IMR-90 (cell line): ENCODE measurements around the gene CDH15. TPM values are rescaled to one million over a fixed set of nuclear protein-coding genes. Genes with fewer than 3 reads are reported as not detected.

ENCODE experiments used
- ATAC-seq: fragments of 200-7000 bp; cut with Tn5 transposase; 2 replicates; pipeline ENCODE4 v1.9.1; 2020; ENCODE audit warnings: low read depth, mild to moderate bottlenecking, moderate library complexity
- BruUV-seq: library from RNA; stranded (reverse); fragments of 400-500 nt; replicated peaks from 2 replicates; lab custom pipeline; 2021; lab: Mats Ljungman, UMichigan
- CTCF ChIA-PET: fragments of 300-600 bp; formaldehyde crosslinking; extraction: SDS; loops from one replicate; lab custom pipeline; 2021; ENCODE audit warnings: antibody characterized with exemption; lab: Yijun Ruan, JAX
- POLR2A ChIA-PET: fragments of 300-600 bp; sonication (Branson Sonifier 250); formaldehyde crosslinking; loops from one replicate; lab custom pipeline; 2022; ENCODE audit warnings: antibody characterized with exemption; ENCODE audit not compliant: unreplicated experiment; lab: Charles Lee
- DNase-seq: peaks from one replicate; pipeline ENCODE4 v3.0.0; 2013
- H2AFZ ChIP-seq: replicated peaks from 2 replicates; pipeline ENCODE3; 2013; ENCODE audit warnings: low read length, mild to moderate bottlenecking; ENCODE audit not compliant: poor library complexity
- H2AK5ac ChIP-seq: 2 replicates; pipeline ENCODE4 v1.6.1; 2013; ENCODE audit warnings: low read depth, low read length, inconsistent platforms
- H2AK9ac ChIP-seq: replicated peaks from 2 replicates; pipeline ENCODE3; 2013; ENCODE audit warnings: mild to moderate bottlenecking, low read depth, low read length, moderate library complexity; ENCODE audit not compliant: poor library complexity
- H2BK120ac ChIP-seq: 2 replicates; pipeline ENCODE4 v1.6.1; 2013; ENCODE audit warnings: low read depth, low read length, inconsistent platforms
- H2BK15ac ChIP-seq: 3 replicates; pipeline ENCODE4 v1.6.1; 2013; ENCODE audit warnings: low read depth, low read length, inconsistent platforms
- H2BK20ac ChIP-seq: 2 replicates; pipeline ENCODE4 v1.6.1; 2013; ENCODE audit warnings: low read depth, mild to moderate bottlenecking, inconsistent platforms, low read length, moderate library complexity
- H2BK5ac ChIP-seq: 2 replicates; pipeline ENCODE4 v1.6.1; 2013; ENCODE audit warnings: mild to moderate bottlenecking, low read depth, low read length, inconsistent platforms; ENCODE audit not compliant: poor library complexity, severe bottlenecking
- H3K14ac ChIP-seq: replicated peaks from 2 replicates; pipeline ENCODE4 v1.6.1; 2013; ENCODE audit warnings: low read depth, low read length, inconsistent platforms
- H3K18ac ChIP-seq: 2 replicates; pipeline ENCODE4 v1.6.1; 2013; ENCODE audit warnings: low read depth, low read length, control low read depth
- H3K23ac ChIP-seq: 2 replicates; pipeline ENCODE4 v1.6.1; 2013; ENCODE audit warnings: low read depth, low read length, inconsistent platforms
- H3K27ac ChIP-seq: 2 replicates; pipeline ENCODE4 v1.5.1; 2013; ENCODE audit warnings: mild to moderate bottlenecking, control low read depth, low read length; ENCODE audit not compliant: insufficient read depth
- H3K27me3 ChIP-seq: 2 replicates; pipeline ENCODE4 v1.6.1; 2013; ENCODE audit warnings: low read length; ENCODE audit not compliant: control insufficient read depth, insufficient read depth
- H3K36me3 ChIP-seq: 2 replicates; pipeline ENCODE4 v1.6.1; 2013; ENCODE audit warnings: low read length, mixed read lengths; ENCODE audit not compliant: control insufficient read depth, insufficient read depth
- H3K4ac ChIP-seq: 2 replicates; pipeline ENCODE4 v1.6.1; 2013; ENCODE audit warnings: low read depth, low read length, inconsistent platforms
- H3K4me1 ChIP-seq: 2 replicates; pipeline ENCODE4 v1.6.1; 2013; ENCODE audit warnings: low read length, mixed read lengths; ENCODE audit not compliant: control insufficient read depth, insufficient read depth
- H3K4me2 ChIP-seq: 2 replicates; pipeline ENCODE4 v1.6.1; 2013; ENCODE audit warnings: low read depth, mild to moderate bottlenecking, control low read depth, low read length, moderate library complexity
- H3K4me3 ChIP-seq: 2 replicates; pipeline ENCODE4 v1.5.1; 2013; ENCODE audit warnings: low read depth, mild to moderate bottlenecking, control low read depth, low read length, moderate library complexity; ENCODE audit not compliant: insufficient read depth
- H3K56ac ChIP-seq: 2 replicates; pipeline ENCODE4 v1.6.1; 2013; ENCODE audit warnings: low read length, inconsistent platforms; ENCODE audit not compliant: insufficient read depth; ENCODE audit errors: extremely low read depth
- H3K79me1 ChIP-seq, 2 experiments: 2 replicates each; pipeline ENCODE4 v1.6.1; 2013; ENCODE audit warnings: low read length in 2 of 2, inconsistent platforms in 1 of 2, low read depth in 1 of 2
- H3K9ac ChIP-seq: 2 replicates; pipeline ENCODE4 v1.6.1; 2013; ENCODE audit warnings: low read depth, low read length, control low read depth
- H3K9me1 ChIP-seq: 2 replicates; pipeline ENCODE4 v1.6.1; 2013; ENCODE audit warnings: low read length, inconsistent platforms; ENCODE audit not compliant: insufficient read depth
- H3K9me3 ChIP-seq: 2 replicates; pipeline ENCODE4 v1.6.1; 2013; ENCODE audit warnings: low read length; ENCODE audit not compliant: control insufficient read depth, insufficient read depth
- H4K20me1 ChIP-seq: 2 replicates; pipeline ENCODE4 v1.6.1; 2013; ENCODE audit warnings: low read length, inconsistent platforms; ENCODE audit not compliant: insufficient read depth
- H4K5ac ChIP-seq: 2 replicates; pipeline ENCODE4 v1.6.1; 2013; ENCODE audit warnings: mild to moderate bottlenecking, low read depth, low read length, control low read depth
- H4K8ac ChIP-seq, 2 experiments: 2 replicates each; pipeline ENCODE4 v1.6.1; 2013; ENCODE audit warnings: low read depth in 2 of 2, low read length in 2 of 2, control low read depth in 1 of 2, inconsistent platforms in 1 of 2
- H4K91ac ChIP-seq: 2 replicates; pipeline ENCODE4 v1.6.1; 2013; ENCODE audit warnings: low read depth, low read length, inconsistent platforms; ENCODE audit not compliant: insufficient read depth
- BHLHE40 ChIP-seq: fragments of 150-350 bp; IDR thresholded peaks from 2 replicates; pipeline ENCODE4 v1.6.1; 2016; ENCODE audit warnings: mild to moderate bottlenecking, low read depth, low read length
- CEBPB ChIP-seq: IDR thresholded peaks from 2 replicates; pipeline ENCODE4 v1.6.1; 2012; ENCODE audit warnings: low read depth, low read length, improper control_type of control experiment
- CHD1 ChIP-seq: IDR thresholded peaks from 2 replicates; pipeline ENCODE4 v1.6.1; 2012; ENCODE audit warnings: low read depth, low read length, improper control_type of control experiment
- ELK1 ChIP-seq: fragments of 150-350 bp; IDR thresholded peaks from 2 replicates; pipeline ENCODE4 v1.6.1; 2016; ENCODE audit warnings: low read depth, mild to moderate bottlenecking, low read length, moderate library complexity, borderline replicate concordance
- FOS ChIP-seq: fragments of 150-350 bp; IDR thresholded peaks from 2 replicates; pipeline ENCODE4 v1.6.1; 2016; ENCODE audit warnings: low read depth, low read length
- MAFK ChIP-seq: IDR thresholded peaks from 2 replicates; pipeline ENCODE4 v1.6.1; 2012; ENCODE audit warnings: low read depth, low read length, improper control_type of control experiment
- MAZ ChIP-seq: IDR thresholded peaks from 2 replicates; pipeline ENCODE4 v1.6.1; 2012; ENCODE audit warnings: low read depth, mild to moderate bottlenecking, low read length, improper control_type of control experiment, moderate library complexity, borderline replicate concordance
- MXI1 ChIP-seq: IDR thresholded peaks from 2 replicates; pipeline ENCODE4 v1.6.1; 2012; ENCODE audit warnings: low read depth, mild to moderate bottlenecking, low read length, moderate library complexity, borderline replicate concordance
- NFE2L2 ChIP-seq: fragments of 150-350 bp; IDR thresholded peaks from 2 replicates; pipeline ENCODE4 v1.6.1; 2016; ENCODE audit warnings: low read depth, mild to moderate bottlenecking, low read length
- POLR2A ChIP-seq: IDR thresholded peaks from 2 replicates; pipeline ENCODE4 v1.6.1; 2012; ENCODE audit warnings: mild to moderate bottlenecking, low read depth, low read length
- RAD21 ChIP-seq: IDR thresholded peaks from 2 replicates; pipeline ENCODE4 v1.6.1; 2012; ENCODE audit warnings: low read length, improper control_type of control experiment
- RCOR1 ChIP-seq: IDR thresholded peaks from 2 replicates; pipeline ENCODE4 v1.6.1; 2012; ENCODE audit warnings: mild to moderate bottlenecking, low read length, improper control_type of control experiment; ENCODE audit not compliant: insufficient replicate concordance
- RFX5 ChIP-seq: IDR thresholded peaks from 2 replicates; pipeline ENCODE4 v1.8.0; 2012; ENCODE audit warnings: low read depth, mild to moderate bottlenecking, low read length, moderate library complexity
- SMC3 ChIP-seq: fragments of 150-350 bp; IDR thresholded peaks from 2 replicates; pipeline ENCODE4 v1.6.1; 2016; ENCODE audit warnings: low read depth, mild to moderate bottlenecking, antibody characterized with exemption, low read length, moderate library complexity
- USF2 ChIP-seq: fragments of 150-350 bp; IDR thresholded peaks from 2 replicates; pipeline ENCODE4 v1.6.1; 2017; ENCODE audit warnings: mild to moderate bottlenecking, antibody characterized with exemption, low read length, low read depth
- WGBS, 2 experiments: methylation state at CpG; one replicate each; pipeline versions ENCODE4 v1.1.5 to v1.1.7; 2013; ENCODE audit warnings: missing lambda C conversion rate in 2 of 2; ENCODE audit not compliant: insufficient read length in 1 of 2; ENCODE audit errors: extremely low coverage in 2 of 2; 5-methylcytosine and 5-hydroxymethylcytosine counted together
- dilution Hi-C: fragments of 300-500 bp; cut with HindIII; formaldehyde crosslinking; loops from one replicate; pipeline ENCODE4 v1.14.3; 2018; ENCODE audit warnings: low sequenced_read_pairs; ENCODE audit not compliant: unreplicated experiment
- in situ Hi-C: fragments of 300-500 bp; cut with MboI; formaldehyde crosslinking; loops from 3 replicates; pipeline ENCODE4 v1.14.3; 2019; ENCODE audit warnings: low sequenced_read_pairs, inconsistent platforms, mixed read lengths
- intact Hi-C: fragments of 100-400 bp; cut with micrococcal nuclease; formaldehyde crosslinking; loops from 2 replicates; pipeline ENCODE4 v1.10.0; 2022
- polyA plus RNA-seq, 3 experiments: library from polyadenylated mRNA; depleted of rRNA; stranded (reverse); fragments of >200 nt; gene quantifications; 2 replicates each; pipeline ENCODE4 v1.2.3, GENCODE V29; 2012; ENCODE audit warnings: low replicate concordance in 1 of 3
- total RNA-seq: library from RNA; depleted of rRNA; stranded (reverse); fragments of >200 nt; gene quantifications from 2 replicates; pipeline ENCODE4 v1.2.3, GENCODE V29; 2012
- TF ChIP-seq, protein P1 (sequence below): conservative IDR thresholded peaks from 2 replicates; pipeline ENCODE4 v1.5.1; 2012; ENCODE audit warnings: mild to moderate bottlenecking, low read depth, low read length, improper control_type of control experiment

The CDH15 gene
- total and polyA plus RNA-seq, 2 of the 4 experiments (the other 2 are of a cell fraction): 0.18 to 0.62 TPM

DNA sequence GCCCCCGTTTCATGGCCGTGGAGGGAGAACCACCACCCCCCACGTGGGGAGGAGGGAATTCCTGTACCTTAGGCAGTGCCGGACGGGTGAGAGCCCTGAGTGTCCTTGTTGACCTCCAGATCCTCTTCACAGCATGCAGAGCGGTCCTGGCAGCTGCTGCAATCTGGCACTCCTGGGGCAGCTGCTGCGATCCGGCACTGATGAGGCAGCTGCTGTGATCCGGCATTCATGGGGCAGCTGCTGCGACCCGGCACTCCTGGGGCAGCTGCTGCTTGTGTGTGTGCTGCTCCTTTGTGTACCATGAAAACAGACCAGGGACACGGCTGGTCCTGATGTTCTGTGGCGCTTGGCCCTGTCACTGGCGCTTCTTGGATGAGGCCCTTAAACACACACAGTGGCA, 58.7 kb downstream of the CDH15 start:
- H2AK5ac ChIP-seq: no peak overlapping the region
- BruUV-seq: no TSS peak
- no peak overlapping the region for H4K8ac ChIP-seq
- no peak overlapping the region for H4K91ac ChIP-seq
- no peak overlapping the region for H3K18ac ChIP-seq
- H3K4ac ChIP-seq: no peak overlapping the region
- no peak overlapping the region for H3K14ac ChIP-seq
- 0 out of 2 replicates have a peak, but pooled peaks cover 3% of the 10 kb centered on the region for H3K9me1 ChIP-seq
- peaks cover 48% of the 10 kb centered on the region for H3K9me3 ChIP-seq
- H3K27ac ChIP-seq: no peak overlapping the region
- H3K4me1 ChIP-seq: no peaks in the 10 kb centered on the region
- ChIA-PET POLR2A (no interaction called here), CTCF (no interaction called here)
- no peak overlapping the region for H3K4me3 ChIP-seq
- DNase-seq (no peak), ATAC-seq (no peak)
- H2BK5ac ChIP-seq: no peak overlapping the region
- H2BK15ac ChIP-seq: no peak overlapping the region
- peaks cover 77% of the 10 kb centered on the region for H3K36me3 ChIP-seq
- no peak overlapping the region for H2BK20ac ChIP-seq
- peaks cover 28 to 42% of the 10 kb centered on the region in 2 experiments for H3K79me1 ChIP-seq
- in situ Hi-C loops: no loop called here
- no peaks in the 10 kb centered on the region for H3K27me3 ChIP-seq
- H4K5ac ChIP-seq: no peak overlapping the region
- H2BK120ac ChIP-seq: no peak overlapping the region
- TF ChIP-seq MAZ (no peak), NFE2L2 (no peak), POLR2A (no peak), CHD1 (no peak), RFX5 (no peak), SMC3 (no peak), MXI1 (no peak), MAFK (no peak), RAD21 (no peak), BHLHE40 (no peak), CEBPB (no peak), ELK1 (no peak), USF2 (no peak), RCOR1 (no peak), FOS (no peak)
- TF ChIP-seq, protein P1, sequence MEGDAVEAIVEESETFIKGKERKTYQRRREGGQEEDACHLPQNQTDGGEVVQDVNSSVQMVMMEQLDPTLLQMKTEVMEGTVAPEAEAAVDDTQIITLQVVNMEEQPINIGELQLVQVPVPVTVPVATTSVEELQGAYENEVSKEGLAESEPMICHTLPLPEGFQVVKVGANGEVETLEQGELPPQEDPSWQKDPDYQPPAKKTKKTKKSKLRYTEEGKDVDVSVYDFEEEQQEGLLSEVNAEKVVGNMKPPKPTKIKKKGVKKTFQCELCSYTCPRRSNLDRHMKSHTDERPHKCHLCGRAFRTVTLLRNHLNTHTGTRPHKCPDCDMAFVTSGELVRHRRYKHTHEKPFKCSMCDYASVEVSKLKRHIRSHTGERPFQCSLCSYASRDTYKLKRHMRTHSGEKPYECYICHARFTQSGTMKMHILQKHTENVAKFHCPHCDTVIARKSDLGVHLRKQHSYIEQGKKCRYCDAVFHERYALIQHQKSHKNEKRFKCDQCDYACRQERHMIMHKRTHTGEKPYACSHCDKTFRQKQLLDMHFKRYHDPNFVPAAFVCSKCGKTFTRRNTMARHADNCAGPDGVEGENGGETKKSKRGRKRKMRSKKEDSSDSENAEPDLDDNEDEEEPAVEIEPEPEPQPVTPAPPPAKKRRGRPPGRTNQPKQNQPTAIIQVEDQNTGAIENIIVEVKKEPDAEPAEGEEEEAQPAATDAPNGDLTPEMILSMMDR: no peak
- dilution Hi-C loops: no loop called here
- intact Hi-C loops: no loop called here
- no peak overlapping the region for H3K56ac ChIP-seq
- H4K20me1 ChIP-seq: no peaks in the 10 kb centered on the region
- H3K9ac ChIP-seq: no peak overlapping the region
- H2AK9ac ChIP-seq: no peak overlapping the region
- WGBS, 2 experiments: 90% methylated on average over 6 of the region's 14 CpGs; no CpG with 5 or more reads in 1 of the 2 experiments
- no peak overlapping the region for H3K4me2 ChIP-seq
- H3K23ac ChIP-seq: no peak overlapping the region
- peak overlapping the region; percentile 29 for H2AFZ ChIP-seq
